SH-SY5Y (cell line): Measurements from ENCODE around the gene TRPV6.

ENCODE experiments used
- GATA2 ChIP-seq: IDR thresholded peaks from 2 replicates; pipeline ENCODE4 v1.6.1; 2011; ENCODE audit warnings: mild to moderate bottlenecking, low read depth, low read length
- GATA3 ChIP-seq: IDR thresholded peaks from 2 replicates; pipeline ENCODE4 v1.6.1; 2011; ENCODE audit warnings: low read depth, mild to moderate bottlenecking, low read length, moderate library complexity

DNA sequence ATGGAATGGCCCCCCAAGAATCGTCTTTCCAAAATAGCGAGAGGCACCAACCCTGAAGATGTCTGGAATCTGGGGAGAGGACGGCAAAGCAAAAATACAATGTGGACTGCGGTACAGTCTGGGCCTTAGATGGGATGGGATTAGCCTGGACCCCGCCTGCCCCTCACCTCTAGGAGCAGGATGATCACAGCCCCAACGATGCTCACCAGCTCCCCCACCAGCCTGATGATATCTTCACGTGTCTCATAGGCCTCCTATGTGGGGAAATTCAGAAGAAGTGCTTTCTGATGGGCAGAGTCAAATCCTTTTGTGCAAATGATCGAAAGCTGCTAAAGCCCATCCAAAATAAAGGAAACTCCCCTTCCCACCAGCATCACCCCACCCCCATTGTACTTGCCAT is 29.8 kb upstream of the TRPV6 start:
- TF ChIP-seq GATA2 (no peak), GATA3 (no peak)
